ENCODE measurements around the gene TULP3.
A peak's percentile ranks its signal among the peaks of the same experiment; 100 is the strongest.

Gene TULP3

DNA sequence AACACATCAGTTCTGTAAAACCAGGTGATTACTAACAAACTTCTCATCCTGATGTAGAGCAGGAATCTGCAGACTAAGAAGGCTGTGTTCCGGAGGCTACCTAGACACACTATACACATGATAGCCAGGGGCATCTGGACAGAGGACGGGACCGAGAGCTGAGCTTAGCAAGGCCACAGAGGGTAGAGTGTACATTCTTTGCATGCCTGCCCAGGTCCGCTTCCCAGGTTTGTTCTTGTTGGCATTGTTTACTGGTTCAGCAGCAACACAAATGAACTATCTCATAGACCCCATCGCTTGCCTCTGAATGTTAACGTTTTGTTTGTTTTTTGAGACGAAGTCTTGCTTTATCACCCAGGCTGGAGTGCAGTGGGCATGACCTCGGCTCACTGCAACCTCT is 50.8 kb downstream of the TULP3 start:
- DNase-seq (ENCODE audit: low spot score): no peak
- no peak for TF ChIP-seq CTCF (IDR thresholded peaks at IDR 0.05)
- H3K27ac ChIP-seq: no peak overlapping the region
- no peak overlapping the region for H3K4me3 ChIP-seq

DNA sequence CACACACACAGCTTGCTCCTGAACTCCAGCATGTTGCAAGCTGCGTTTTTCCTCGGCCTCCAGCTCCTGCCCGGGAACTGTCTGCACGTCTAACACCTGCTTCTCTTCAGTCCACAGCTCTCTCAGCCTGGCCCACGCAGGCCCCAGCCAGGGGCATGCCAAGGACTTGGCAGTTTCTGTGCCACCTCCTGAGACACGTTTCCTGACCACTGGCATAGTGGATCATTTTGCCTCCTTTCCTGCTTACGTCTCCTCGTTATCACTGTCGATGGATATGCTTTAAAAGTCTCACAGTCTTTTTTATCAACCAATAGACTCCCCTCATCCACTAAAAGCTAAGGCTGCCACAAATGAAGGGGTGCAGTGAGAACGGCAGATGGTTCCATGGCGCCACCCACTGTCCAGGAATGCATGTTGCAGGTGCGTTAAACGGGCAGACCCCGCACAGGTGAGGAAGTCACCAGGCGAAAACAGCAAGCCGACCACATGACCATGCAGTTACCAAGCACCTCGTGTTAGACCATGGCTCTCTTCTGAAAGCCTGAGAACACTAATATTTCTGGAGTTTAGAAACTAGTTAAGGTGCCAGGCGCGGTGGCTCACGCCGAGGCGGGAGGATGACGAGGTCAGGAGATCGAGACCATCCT is 53.8 kb downstream of the TULP3 start:
- no peak overlapping the region for H3K4me3 ChIP-seq
- no peak overlapping the region for H3K27ac ChIP-seq
- no peak for DNase-seq (ENCODE audit: low spot score)
- TF ChIP-seq CTCF (IDR thresholded peaks at IDR 0.05): peak; percentile 68

GRCh38 chr12:2949411-2949810 is 58.7 kb downstream of the TULP3 start:
- DNase-seq (ENCODE audit: low spot score): no peak
- TF ChIP-seq CTCF (IDR thresholded peaks at IDR 0.05): no peak
- H3K27ac ChIP-seq: no peak overlapping the region
- H3K4me3 ChIP-seq: no peak overlapping the region

GRCh38 chr12:2955888-2956287 is 65.2 kb downstream of the TULP3 start:
- no peak overlapping the region for H3K27ac ChIP-seq
- no peak for DNase-seq (ENCODE audit: low spot score)
- TF ChIP-seq CTCF (IDR thresholded peaks at IDR 0.05): no peak

GRCh38 chr12:2957816-2958431 is 67.2 kb downstream of the TULP3 start:
- Histone ChIP-seq H3K4me3 (peak overlapping the region; percentile 83), H3K27ac (peak overlapping the region in 1 of 2 donors; percentile 94)
- no peak for TF ChIP-seq CTCF (IDR thresholded peaks at IDR 0.05)
- DNase-seq (ENCODE audit: low spot score): no peak

More at GRCh38 chr12:2955888-2956287, 65.2 kb downstream of the TULP3 start:
- no peak overlapping the region for H3K4me3 ChIP-seq

- TF ChIP-seq CTCF (IDR thresholded peaks at IDR 0.05): no peak
- DNase-seq (ENCODE audit: low spot score): peak; percentile 82
- Histone ChIP-seq H3K27ac (peak overlapping the region; percentile 69 to 94), H3K4me3 (peak overlapping the region; percentile 83)
These were observed 67.9 kb downstream of the TULP3 start for GRCh38 chr12:2958432-2959191.

Data from coronary artery (tissue), 2 donors.